ENCODE results near the gene FOXA2.

DNA sequence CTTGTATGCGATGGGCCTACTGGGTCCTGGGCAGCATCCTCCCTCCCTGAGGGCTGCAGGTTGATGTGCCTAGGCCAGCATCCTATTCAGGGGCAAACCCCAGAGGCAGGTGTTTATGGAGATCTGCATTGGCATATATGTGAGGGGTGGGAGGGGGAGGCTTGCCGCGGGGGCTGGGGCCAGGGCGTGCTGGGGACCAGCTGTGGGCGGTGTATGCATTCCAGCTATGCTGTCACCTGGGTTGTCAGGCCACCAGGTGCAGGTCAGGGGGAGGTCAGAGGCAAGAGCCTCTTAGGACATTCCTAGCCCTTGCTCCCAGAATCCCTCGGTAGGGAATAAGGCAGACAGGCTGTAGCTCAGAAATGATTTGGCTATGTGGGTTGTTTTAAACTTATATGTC lies 11.9 kb downstream of the FOXA2 start:
- TF ChIP-seq POLR2A (IDR thresholded peaks at IDR 0.05) (no peak), POLR2AphosphoS5 (IDR thresholded peaks at IDR 0.05) (no peak), EP300 (IDR thresholded peaks at IDR 0.05) (no peak)
- TF ChIP-seq, protein P1, sequence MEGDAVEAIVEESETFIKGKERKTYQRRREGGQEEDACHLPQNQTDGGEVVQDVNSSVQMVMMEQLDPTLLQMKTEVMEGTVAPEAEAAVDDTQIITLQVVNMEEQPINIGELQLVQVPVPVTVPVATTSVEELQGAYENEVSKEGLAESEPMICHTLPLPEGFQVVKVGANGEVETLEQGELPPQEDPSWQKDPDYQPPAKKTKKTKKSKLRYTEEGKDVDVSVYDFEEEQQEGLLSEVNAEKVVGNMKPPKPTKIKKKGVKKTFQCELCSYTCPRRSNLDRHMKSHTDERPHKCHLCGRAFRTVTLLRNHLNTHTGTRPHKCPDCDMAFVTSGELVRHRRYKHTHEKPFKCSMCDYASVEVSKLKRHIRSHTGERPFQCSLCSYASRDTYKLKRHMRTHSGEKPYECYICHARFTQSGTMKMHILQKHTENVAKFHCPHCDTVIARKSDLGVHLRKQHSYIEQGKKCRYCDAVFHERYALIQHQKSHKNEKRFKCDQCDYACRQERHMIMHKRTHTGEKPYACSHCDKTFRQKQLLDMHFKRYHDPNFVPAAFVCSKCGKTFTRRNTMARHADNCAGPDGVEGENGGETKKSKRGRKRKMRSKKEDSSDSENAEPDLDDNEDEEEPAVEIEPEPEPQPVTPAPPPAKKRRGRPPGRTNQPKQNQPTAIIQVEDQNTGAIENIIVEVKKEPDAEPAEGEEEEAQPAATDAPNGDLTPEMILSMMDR (IDR thresholded peaks at IDR 0.05): no peak
